ENCODE results near the gene MAPK7. TPM values are rescaled to one million over a fixed set of nuclear protein-coding genes. Genes with fewer than 3 reads are reported as not detected.

MAPK7 gene
- total RNA-seq, 2 experiments from 2014 or later: 25.1 to 27.1 TPM

DNA sequence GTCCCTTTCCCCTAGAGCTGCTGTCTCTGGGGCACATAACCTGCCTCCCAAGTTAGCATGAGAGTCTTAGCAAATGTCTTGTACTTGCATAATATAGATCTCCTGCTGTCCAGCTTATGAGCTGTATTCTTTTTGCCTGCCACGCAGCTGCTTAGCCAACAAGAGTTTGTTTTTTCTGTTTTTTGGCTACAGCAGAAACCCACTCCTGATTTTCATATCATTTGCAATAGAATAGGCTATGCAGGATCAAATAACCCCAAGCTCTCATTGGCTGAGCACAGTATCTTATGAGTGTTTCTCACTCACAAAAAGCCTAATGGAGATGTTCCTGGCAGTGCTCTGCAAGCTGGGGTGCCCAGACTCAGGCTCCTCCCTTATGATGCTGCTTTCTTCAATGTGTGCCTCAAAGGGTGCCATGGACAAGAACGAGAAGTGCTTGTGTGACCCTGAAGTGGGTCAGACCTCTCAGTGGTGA lies 38.9 kb upstream of the MAPK7 start:
- no peak overlapping the region for H3K27ac Mint-ChIP-seq
- no peak for DNase-seq
- intact Hi-C loops (cut with micrococcal nuclease): no loop called here
- H3K9me3 Mint-ChIP-seq: no peaks in the 10 kb centered on the region
- H3K27me3 Mint-ChIP-seq: peaks cover 28% of the 10 kb centered on the region
- no peaks in the 10 kb centered on the region for H3K36me3 Mint-ChIP-seq (ENCODE audit: low read depth)
- TF ChIP-seq, protein P1, sequence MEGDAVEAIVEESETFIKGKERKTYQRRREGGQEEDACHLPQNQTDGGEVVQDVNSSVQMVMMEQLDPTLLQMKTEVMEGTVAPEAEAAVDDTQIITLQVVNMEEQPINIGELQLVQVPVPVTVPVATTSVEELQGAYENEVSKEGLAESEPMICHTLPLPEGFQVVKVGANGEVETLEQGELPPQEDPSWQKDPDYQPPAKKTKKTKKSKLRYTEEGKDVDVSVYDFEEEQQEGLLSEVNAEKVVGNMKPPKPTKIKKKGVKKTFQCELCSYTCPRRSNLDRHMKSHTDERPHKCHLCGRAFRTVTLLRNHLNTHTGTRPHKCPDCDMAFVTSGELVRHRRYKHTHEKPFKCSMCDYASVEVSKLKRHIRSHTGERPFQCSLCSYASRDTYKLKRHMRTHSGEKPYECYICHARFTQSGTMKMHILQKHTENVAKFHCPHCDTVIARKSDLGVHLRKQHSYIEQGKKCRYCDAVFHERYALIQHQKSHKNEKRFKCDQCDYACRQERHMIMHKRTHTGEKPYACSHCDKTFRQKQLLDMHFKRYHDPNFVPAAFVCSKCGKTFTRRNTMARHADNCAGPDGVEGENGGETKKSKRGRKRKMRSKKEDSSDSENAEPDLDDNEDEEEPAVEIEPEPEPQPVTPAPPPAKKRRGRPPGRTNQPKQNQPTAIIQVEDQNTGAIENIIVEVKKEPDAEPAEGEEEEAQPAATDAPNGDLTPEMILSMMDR (IDR thresholded peaks at IDR 0.05): no peak
- H3K4me3 Mint-ChIP-seq: no peak overlapping the region
- no peak for ATAC-seq
- CTCF ChIA-PET: interaction anchor here (0.5 to 2.0 kb wide), 8 partner anchors 15 to 435 kb away, joined by 3 to 11 read pairs (median 4); partner anchors contain the start of gene B9D1
- H3K4me1 Mint-ChIP-seq (ENCODE audit: low read depth): no peaks in the 10 kb centered on the region
- POLR2A ChIA-PET: no interaction called here

DNA sequence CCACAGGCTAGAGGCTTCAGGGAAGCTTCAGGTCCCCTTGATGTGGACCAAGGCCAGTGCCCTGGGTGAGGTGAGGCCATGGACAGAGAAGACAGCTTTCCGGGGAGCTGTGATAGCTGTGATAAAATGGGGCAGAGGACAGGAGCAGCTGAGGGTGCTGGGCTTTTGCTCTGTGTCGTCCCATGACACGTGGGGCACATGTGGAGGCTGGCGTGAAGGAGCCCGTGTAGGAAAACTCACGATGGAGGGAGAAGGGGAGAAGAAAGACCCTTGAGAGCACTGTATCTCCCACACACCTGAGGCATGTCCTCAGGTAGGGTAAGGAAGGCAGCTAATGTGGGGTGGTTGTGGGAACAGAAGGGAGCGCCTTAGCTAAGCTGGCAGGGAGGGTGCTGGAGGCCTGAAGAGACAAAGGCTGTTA lies 37.1 kb upstream of the MAPK7 start:
- ATAC-seq (no peak), DNase-seq (no peak)
- CTCF ChIA-PET: interaction anchor here (1.6 kb wide), 1 partner anchor 22 kb away, joined by 5 read pairs; the partner anchor contains the start of gene B9D1
- Mint-ChIP-seq H3K27ac (no peak overlapping the region), H3K36me3 (ENCODE audit: low read depth) (no peaks in the 10 kb centered on the region), H3K9me3 (no peaks in the 10 kb centered on the region), H3K4me3 (no peak overlapping the region), H3K27me3 (peaks cover 26% of the 10 kb centered on the region), H3K4me1 (ENCODE audit: low read depth) (no peaks in the 10 kb centered on the region)
- TF ChIP-seq, protein P1 (IDR thresholded peaks at IDR 0.05): no peak
- intact Hi-C loops (cut with micrococcal nuclease): no loop called here
- POLR2A ChIA-PET: no interaction called here

DNA sequence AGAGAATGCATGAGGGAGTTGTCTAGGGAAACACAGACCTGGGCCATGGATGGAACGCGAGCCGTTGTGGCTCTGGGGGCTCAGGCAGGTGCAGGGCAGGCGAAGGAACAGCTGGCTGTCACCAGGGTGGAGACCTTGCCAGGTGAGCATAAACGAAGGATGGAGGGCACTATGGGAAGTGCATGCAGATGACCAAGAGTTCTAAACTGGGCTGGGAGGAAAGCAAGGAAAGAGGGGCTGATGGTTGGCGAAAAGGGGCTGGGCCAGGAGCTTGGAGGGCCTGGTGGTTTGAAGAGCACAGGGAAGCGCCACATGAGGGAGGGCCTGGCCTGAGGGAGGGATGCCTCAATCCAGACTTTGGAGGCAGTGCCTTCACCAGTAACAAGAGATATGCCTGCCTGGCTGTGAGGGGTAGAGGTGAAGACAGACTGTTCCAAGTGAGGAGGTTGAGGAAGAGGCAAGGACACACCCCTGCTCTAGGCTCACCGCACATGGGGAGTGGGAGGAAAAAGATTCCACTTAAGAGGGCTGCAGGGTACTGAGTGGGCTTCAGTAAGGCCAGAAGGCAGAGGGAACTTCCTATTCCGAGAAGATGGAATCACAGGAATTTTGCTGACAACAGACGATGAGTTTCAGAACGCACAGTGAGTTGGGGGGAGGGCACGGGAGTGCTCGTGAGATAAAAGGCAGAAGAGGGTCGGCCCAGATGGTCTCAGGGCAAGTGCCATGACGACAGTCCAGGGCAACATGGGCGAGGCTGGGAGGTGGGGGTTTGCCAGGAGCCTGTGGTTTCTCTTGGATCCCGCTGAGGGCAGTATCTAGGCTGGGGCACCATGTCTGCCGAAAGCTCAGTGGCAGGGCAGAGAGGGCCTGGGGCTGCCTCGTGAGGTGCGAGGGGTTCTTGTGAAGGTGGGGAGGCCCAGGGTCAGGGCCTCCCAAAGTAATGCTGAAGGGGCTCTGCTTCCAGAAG lies 36.4 kb upstream of the MAPK7 start:
- ChIA-PET POLR2A (no interaction called here), CTCF (interaction anchor here (0.9 to 1.6 kb wide), 3 partner anchors 20 to 105 kb away, joined by 3 to 5 read pairs (median 5); partner anchors contain the start of gene B9D1)
- intact Hi-C loops (cut with micrococcal nuclease): no loop called here
- Mint-ChIP-seq H3K27me3 (peaks cover 25% of the 10 kb centered on the region), H3K4me3 (no peak overlapping the region), H3K36me3 (ENCODE audit: low read depth) (no peaks in the 10 kb centered on the region), H3K27ac (no peak overlapping the region), H3K4me1 (ENCODE audit: low read depth) (no peaks in the 10 kb centered on the region), H3K9me3 (no peaks in the 10 kb centered on the region)
- ATAC-seq: no peak
- no peak for DNase-seq
- TF ChIP-seq, protein P1 (IDR thresholded peaks at IDR 0.05): no peak

DNA sequence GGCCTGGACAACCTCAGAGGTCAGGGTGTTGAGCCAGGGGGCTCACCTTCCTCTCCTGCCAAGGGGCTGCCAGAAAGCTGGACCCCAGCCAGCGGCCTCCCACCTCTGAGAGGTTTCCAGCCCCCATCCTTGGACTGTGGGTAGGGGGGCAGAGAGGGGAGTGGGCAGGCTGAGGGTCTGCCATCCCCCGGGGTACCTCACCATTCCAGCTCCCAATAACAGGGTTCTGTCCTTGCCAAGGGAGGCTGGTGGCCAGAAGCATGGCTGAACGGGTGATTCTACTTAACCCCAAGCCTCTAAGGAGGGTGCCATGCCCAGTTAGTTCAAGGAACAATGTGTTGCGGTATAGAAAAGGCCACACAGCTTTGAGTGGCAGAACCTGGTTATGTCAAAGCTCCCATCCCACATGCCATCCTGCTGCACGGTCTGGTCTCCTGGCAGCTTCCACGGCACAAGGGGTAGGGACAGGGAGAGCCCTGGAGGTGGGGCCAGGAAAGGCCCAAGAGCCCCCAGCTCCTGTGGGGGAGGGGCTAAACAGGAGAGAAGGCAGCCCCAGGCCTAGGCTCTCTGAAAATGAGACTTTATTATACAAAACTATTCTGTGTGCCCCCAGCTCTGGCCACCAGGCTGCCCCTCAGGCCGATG lies 35.6 kb upstream of the MAPK7 start:
- CTCF ChIA-PET: interaction anchor here (0.9 to 1.0 kb wide), 2 partner anchors 19 to 104 kb away, joined by 3 to 5 read pairs; no protein-coding TSS in a partner anchor
- H3K4me1 Mint-ChIP-seq (ENCODE audit: low read depth): no peaks in the 10 kb centered on the region
- DNase-seq (no peak), ATAC-seq (no peak)
- peaks cover 19% of the 10 kb centered on the region for H3K27me3 Mint-ChIP-seq
- POLR2A ChIA-PET: no interaction called here
- no peaks in the 10 kb centered on the region for H3K36me3 Mint-ChIP-seq (ENCODE audit: low read depth)
- TF ChIP-seq, protein P1 (IDR thresholded peaks at IDR 0.05): no peak
- H3K4me3 Mint-ChIP-seq: no peak overlapping the region
- no peak overlapping the region for H3K27ac Mint-ChIP-seq
- intact Hi-C loops (cut with micrococcal nuclease): no loop called here
- H3K9me3 Mint-ChIP-seq: no peaks in the 10 kb centered on the region
